ENCODE measurements around the gene OIT3.

DNA sequence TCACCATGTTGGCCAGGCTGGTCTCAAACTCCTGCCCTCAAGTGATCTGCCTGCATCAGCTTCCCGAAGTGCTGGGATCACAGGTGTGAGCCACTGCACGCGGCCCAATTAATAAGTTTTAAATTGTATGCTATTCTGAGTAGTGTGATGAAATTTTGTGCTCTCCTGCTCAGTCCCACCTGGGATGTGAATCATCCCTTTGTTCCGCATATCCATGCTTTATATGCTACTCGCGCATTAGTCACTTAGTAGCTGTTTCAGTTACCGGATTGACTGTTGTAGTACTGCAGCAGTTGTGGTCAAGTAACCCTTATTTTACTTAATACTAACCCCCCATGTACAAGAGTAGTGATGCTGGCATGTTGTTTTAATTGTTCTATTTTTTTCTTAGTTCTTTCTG is 47.3 kb upstream of the OIT3 start:
- TF ChIP-seq CTCF (IDR thresholded peaks at IDR 0.05) = no peak
- TF ChIP-seq POLR2A (IDR thresholded peaks at IDR 0.05) = no peak
- TF ChIP-seq POLR2AphosphoS5 (IDR thresholded peaks at IDR 0.05) = no peak
